Measurements from ENCODE around the gene ERCC2.
"Not testable (repeated sequence)": the region's sequence is repeated elsewhere in the genome, so short reads cannot be mapped to it uniquely, and the experiment has no call there.

DNA sequence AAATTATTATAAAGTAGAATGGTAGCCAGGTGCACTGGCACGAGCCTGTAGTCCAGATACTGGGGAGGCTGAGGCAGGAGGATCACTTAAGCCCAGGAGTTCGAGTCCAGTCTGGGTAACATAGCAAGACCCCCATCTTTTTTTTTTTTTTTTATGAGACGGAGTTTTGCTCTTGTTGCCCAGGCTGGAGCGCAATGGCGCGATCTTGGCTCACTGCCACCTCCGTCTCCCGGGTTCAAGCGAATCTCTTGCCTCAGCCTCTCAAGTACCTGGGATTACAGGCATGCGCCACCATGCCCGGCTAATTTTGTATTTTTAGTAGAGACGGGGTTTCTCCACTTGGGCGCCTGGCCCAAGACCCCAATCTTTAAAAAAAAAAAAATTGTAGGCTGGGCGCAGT, 58.1 kb downstream of the ERCC2 start:
- TF ChIP-seq, protein P1, sequence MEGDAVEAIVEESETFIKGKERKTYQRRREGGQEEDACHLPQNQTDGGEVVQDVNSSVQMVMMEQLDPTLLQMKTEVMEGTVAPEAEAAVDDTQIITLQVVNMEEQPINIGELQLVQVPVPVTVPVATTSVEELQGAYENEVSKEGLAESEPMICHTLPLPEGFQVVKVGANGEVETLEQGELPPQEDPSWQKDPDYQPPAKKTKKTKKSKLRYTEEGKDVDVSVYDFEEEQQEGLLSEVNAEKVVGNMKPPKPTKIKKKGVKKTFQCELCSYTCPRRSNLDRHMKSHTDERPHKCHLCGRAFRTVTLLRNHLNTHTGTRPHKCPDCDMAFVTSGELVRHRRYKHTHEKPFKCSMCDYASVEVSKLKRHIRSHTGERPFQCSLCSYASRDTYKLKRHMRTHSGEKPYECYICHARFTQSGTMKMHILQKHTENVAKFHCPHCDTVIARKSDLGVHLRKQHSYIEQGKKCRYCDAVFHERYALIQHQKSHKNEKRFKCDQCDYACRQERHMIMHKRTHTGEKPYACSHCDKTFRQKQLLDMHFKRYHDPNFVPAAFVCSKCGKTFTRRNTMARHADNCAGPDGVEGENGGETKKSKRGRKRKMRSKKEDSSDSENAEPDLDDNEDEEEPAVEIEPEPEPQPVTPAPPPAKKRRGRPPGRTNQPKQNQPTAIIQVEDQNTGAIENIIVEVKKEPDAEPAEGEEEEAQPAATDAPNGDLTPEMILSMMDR (IDR thresholded peaks at IDR 0.05; ENCODE audit: low read depth, low read length, poor library complexity, severe bottlenecking) = not testable (repeated sequence)
- not testable (repeated sequence) for TF ChIP-seq EZH2phosphoT487 (IDR thresholded peaks at IDR 0.05; ENCODE audit: borderline replicate concordance, low read length)

Data from DOHH2 (cell line).